Nephron progenitor cell (in vitro differentiated cells): ENCODE data around the gene RFC4.
"Not testable (repeated sequence)": the region's sequence is repeated elsewhere in the genome, so short reads cannot be mapped to it uniquely, and the experiment has no call there.

ENCODE experiments used
- DNase-seq: peaks from one replicate; pipeline ENCODE4 v3.0.0; 2021
- H3K27ac Mint-ChIP-seq: 2 replicates; pipeline ENCODE4 v1.8.0; 2021; ENCODE audit warnings: mild to moderate bottlenecking, moderate library complexity, mixed read lengths
- H3K27me3 Mint-ChIP-seq: 2 replicates; pipeline ENCODE4 v1.8.0; 2021; ENCODE audit warnings: mild to moderate bottlenecking, low read depth, mixed read lengths; ENCODE audit not compliant: poor library complexity
- H3K36me3 Mint-ChIP-seq: 2 replicates; pipeline ENCODE4 v1.8.0; 2021; ENCODE audit warnings: low read depth, mixed read lengths
- H3K4me1 Mint-ChIP-seq: 2 replicates; pipeline ENCODE4 v1.8.0; 2021; ENCODE audit warnings: mixed read lengths
- H3K4me3 Mint-ChIP-seq: 2 replicates; pipeline ENCODE4 v1.8.0; 2021; ENCODE audit warnings: mild to moderate bottlenecking, moderate library complexity, mixed read lengths
- H3K9me3 Mint-ChIP-seq: 2 replicates; pipeline ENCODE4 v1.8.0; 2021; ENCODE audit warnings: mild to moderate bottlenecking, moderate library complexity, mixed read lengths
- CTCF ChIP-seq: fragments of 200-600 bp; sonication (generic); IDR thresholded peaks from 2 replicates; pipeline ENCODE4 v1.5.0; 2021; ENCODE audit warnings: antibody characterized with exemption

RFC4 gene

DNA sequence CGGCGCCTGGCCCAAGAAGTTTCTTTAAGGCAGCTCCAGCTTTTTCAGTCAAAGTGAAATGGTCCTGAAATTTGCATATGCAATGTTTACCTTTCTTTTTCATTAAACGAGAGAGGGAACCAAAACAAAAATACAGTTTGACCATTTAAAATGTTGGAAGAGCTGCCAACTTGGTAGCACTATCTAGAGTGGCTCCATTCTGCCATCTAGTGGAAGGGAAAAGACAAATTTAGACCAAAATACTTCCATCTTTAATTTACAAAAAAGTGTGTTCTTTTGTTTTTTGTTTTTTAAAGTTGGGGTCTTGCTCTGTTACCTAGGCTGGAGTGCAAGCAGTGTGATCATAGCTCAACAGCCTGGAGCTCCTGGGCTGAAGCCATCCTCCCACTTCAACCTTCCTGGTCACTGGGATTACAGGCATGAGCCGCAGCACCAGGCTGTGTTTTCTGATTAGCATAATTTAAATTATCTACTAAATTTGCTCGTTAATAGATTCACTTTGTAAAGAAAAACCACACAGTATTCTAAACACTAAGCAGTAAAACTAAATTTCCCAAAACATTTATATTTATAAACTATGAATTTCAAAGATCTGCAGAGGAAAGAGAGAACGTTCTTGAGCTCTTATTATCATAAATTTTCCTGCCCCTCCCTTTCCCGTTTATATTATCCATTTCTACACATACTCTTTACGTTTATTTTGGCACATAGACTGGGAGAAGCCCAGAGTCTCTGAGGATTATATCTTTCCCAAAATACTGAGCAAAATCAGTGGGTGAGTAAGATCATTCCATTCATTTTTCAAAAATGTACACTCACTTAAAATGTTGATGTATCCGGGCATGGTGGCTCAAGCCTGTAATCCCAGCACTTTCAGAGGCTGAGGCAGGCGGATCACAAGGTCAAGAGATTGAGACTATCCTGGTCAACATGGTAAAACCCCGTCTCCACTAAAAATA is 15.4 kb upstream of the RFC4 start:
- TF ChIP-seq CTCF = peak; percentile 54
- Mint-ChIP-seq H3K9me3 (no peaks in the 10 kb centered on the region), H3K4me3 (no peak overlapping the region), H3K4me1 (peaks cover 30% of the 10 kb centered on the region), H3K27ac (no peak overlapping the region), H3K36me3 (no peaks in the 10 kb centered on the region), H3K27me3 (peaks cover 26% of the 10 kb centered on the region)
- DNase-seq = no peak

GRCh38 chr3:186818956-186819355 is 12.7 kb upstream of the RFC4 start:
- H3K36me3 Mint-ChIP-seq = no peaks in the 10 kb centered on the region
- TF ChIP-seq CTCF = no peak
- peaks cover 17% of the 10 kb centered on the region for H3K4me1 Mint-ChIP-seq
- H3K27ac Mint-ChIP-seq = no peak overlapping the region
- H3K4me3 Mint-ChIP-seq = no peak overlapping the region
- no peaks in the 10 kb centered on the region for H3K9me3 Mint-ChIP-seq
- peaks cover 2% of the 10 kb centered on the region for H3K27me3 Mint-ChIP-seq
- no peak for DNase-seq

- H3K27ac Mint-ChIP-seq = no peak overlapping the region
- H3K36me3 Mint-ChIP-seq = no peaks in the 10 kb centered on the region
- no peak for DNase-seq
- no peaks in the 10 kb centered on the region for H3K9me3 Mint-ChIP-seq
- peaks cover 3% of the 10 kb centered on the region for H3K27me3 Mint-ChIP-seq
- H3K4me3 Mint-ChIP-seq = no peak overlapping the region
- peaks cover 15% of the 10 kb centered on the region for H3K4me1 Mint-ChIP-seq
- TF ChIP-seq CTCF = no peak
These were observed 12.2 kb upstream of the RFC4 start for GRCh38 chr3:186818516-186818915.

DNA sequence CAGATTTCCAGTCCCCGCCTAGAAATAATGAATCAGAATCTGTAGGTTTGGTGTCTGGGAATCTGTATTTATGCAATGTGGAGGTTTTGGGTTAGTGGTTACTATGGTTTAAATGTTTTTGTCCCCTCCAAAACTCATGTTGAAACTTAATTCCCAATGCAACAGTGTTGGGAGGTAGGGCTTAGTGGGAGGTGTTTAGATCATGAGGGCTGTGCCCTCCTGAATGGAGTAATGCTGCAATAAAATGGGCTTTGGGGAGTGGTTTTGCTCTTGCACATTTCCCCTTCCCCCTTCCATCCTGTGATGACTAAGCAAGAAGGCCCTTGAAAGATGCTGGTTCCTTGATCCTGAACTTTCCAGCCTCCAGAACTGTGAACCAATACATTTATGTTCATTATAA is 9.2 kb upstream of the RFC4 start:
- H3K4me1 Mint-ChIP-seq = peaks cover 15% of the 10 kb centered on the region
- no peak for TF ChIP-seq CTCF
- H3K4me3 Mint-ChIP-seq = no peak overlapping the region
- H3K36me3 Mint-ChIP-seq = no peaks in the 10 kb centered on the region
- H3K27me3 Mint-ChIP-seq = peaks cover 7% of the 10 kb centered on the region
- H3K9me3 Mint-ChIP-seq = peaks cover 3% of the 10 kb centered on the region
- no peak overlapping the region for H3K27ac Mint-ChIP-seq
- no peak for DNase-seq

- no peak for DNase-seq
- no peak for TF ChIP-seq CTCF
- Mint-ChIP-seq H3K27ac (no peak overlapping the region), H3K4me3 (no peak overlapping the region), H3K4me1 (peaks cover 15% of the 10 kb centered on the region), H3K9me3 (peaks cover 3% of the 10 kb centered on the region), H3K36me3 (no peaks in the 10 kb centered on the region), H3K27me3 (peaks cover 8% of the 10 kb centered on the region)
These were observed 7.8 kb upstream of the RFC4 start for GRCh38 chr3:186814100-186814499.

DNA sequence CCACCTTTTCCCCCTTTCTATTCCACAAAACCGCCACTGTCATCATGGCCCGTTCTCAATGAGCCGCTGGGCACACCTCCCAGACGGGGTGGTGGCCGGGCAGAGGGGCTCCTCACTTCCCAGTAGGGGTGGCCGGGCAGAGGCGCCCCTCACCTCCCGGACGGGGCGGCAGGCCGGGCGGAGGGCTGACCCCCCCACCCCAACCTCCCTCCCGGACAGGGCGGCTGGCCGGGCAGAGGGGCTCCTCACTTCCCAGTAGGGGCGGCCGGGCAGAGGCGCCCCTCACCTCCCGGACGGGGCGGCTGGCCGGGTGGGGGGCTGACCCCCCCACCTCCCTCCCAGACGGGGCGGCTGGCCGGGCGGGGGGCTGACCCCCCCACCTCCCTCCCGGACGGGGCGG is 5.0 kb upstream of the RFC4 start:
- DNase-seq, H3K27me3 Mint-ChIP-seq, H3K4me3 Mint-ChIP-seq, H3K36me3 Mint-ChIP-seq, H3K27ac Mint-ChIP-seq, H3K9me3 Mint-ChIP-seq: not testable (repeated sequence)
- H3K4me1 Mint-ChIP-seq = peaks cover 22% of the 10 kb centered on the region
